Measurements from ENCODE around the gene CIT. TPM values are rescaled to one million over a fixed set of nuclear protein-coding genes. Genes with fewer than 3 reads are reported as not detected.

Gene CIT
- total RNA-seq, 2 donors from 2014 or later: 12.6 to 42.4 TPM

- intact Hi-C loops (cut with DNase I): no loop called here
These were observed 85.7 kb downstream of the CIT start for GRCh38 chr12:119791453-119791852.

GRCh38 chr12:119788786-119789185 is 88.3 kb downstream of the CIT start:
- Histone ChIP-seq H3K9ac (ENCODE audit: low read depth in 2 of 2, low read length in 2 of 2) (no peak overlapping the region), H3K4me3 (no peak overlapping the region), H3K4me1 (no peaks in the 10 kb centered on the region), H3K9me3 (no peaks in the 10 kb centered on the region), H3K27ac (no peak overlapping the region), H3K27me3 (no peaks in the 10 kb centered on the region), H3K36me3 (no peaks in the 10 kb centered on the region)
- no peak for TF ChIP-seq CTCF (IDR thresholded peaks at IDR 0.05)
- intact Hi-C loops (cut with DNase I): no loop called here
- no peak for DNase-seq

More at GRCh38 chr12:119791453-119791852, 85.7 kb downstream of the CIT start:
- DNase-seq: no peak
- H3K27me3 ChIP-seq: no peaks in the 10 kb centered on the region
- H3K27ac ChIP-seq: no peak overlapping the region
- H3K9ac ChIP-seq (ENCODE audit: low read depth in 2 of 2, low read length in 2 of 2): no peak overlapping the region
- no peak overlapping the region for H3K4me3 ChIP-seq
- no peaks in the 10 kb centered on the region for H3K4me1 ChIP-seq
- no peak for TF ChIP-seq CTCF (IDR thresholded peaks at IDR 0.05)
- H3K9me3 ChIP-seq: no peaks in the 10 kb centered on the region
- no peaks in the 10 kb centered on the region for H3K36me3 ChIP-seq

GRCh38 chr12:119786539-119786938 is 90.6 kb downstream of the CIT start:
- Histone ChIP-seq H3K27ac (no peak overlapping the region), H3K9ac (ENCODE audit: low read depth in 2 of 2, low read length in 2 of 2) (no peak overlapping the region), H3K4me1 (no peaks in the 10 kb centered on the region), H3K36me3 (no peaks in the 10 kb centered on the region), H3K9me3 (no peaks in the 10 kb centered on the region), H3K27me3 (no peaks in the 10 kb centered on the region), H3K4me3 (no peak overlapping the region)
- TF ChIP-seq CTCF (IDR thresholded peaks at IDR 0.05): no peak
- no peak for DNase-seq
- intact Hi-C loops (cut with DNase I): no loop called here

GRCh38 chr12:119784673-119785072 is 92.4 kb downstream of the CIT start:
- no peaks in the 10 kb centered on the region for H3K36me3 ChIP-seq
- H3K4me1 ChIP-seq: no peaks in the 10 kb centered on the region
- H3K9ac ChIP-seq (ENCODE audit: low read depth in 2 of 2, low read length in 2 of 2): no peak overlapping the region
- H3K4me3 ChIP-seq: no peak overlapping the region
- H3K27me3 ChIP-seq: no peaks in the 10 kb centered on the region
- no peak for TF ChIP-seq CTCF (IDR thresholded peaks at IDR 0.05)
- H3K27ac ChIP-seq: no peak overlapping the region
- DNase-seq: no peak
- intact Hi-C loops (cut with DNase I): loop anchor here (5.0 kb wide), 1 partner anchor 127 kb away; no protein-coding TSS in a partner anchor
- no peaks in the 10 kb centered on the region for H3K9me3 ChIP-seq

- no peak for TF ChIP-seq CTCF (IDR thresholded peaks at IDR 0.05)
- Histone ChIP-seq H3K4me3 (no peak overlapping the region), H3K9me3 (no peaks in the 10 kb centered on the region), H3K27ac (no peak overlapping the region), H3K27me3 (no peaks in the 10 kb centered on the region), H3K4me1 (no peaks in the 10 kb centered on the region), H3K9ac (ENCODE audit: low read depth in 2 of 2, low read length in 2 of 2) (no peak overlapping the region), H3K36me3 (no peaks in the 10 kb centered on the region)
- no peak for DNase-seq
- intact Hi-C loops (cut with DNase I): loop anchor here (5.0 kb wide), 1 partner anchor 126 kb away; no protein-coding TSS in a partner anchor
These were observed 93.3 kb downstream of the CIT start for GRCh38 chr12:119783787-119784186.
